Hematopoietic multipotent progenitor cell treated with erythropoietin and hydrocortisone succinate and interleukin-3 and kit ligand, for 15 days (in vitro differentiated cells): ENCODE results near the gene BARX2.
"Not testable (repeated sequence)": the region's sequence is repeated elsewhere in the genome, so short reads cannot be mapped to it uniquely, and the experiment has no call there.

Experiments used
- DNase-seq: peaks from one replicate; pipeline ENCODE4 v3.0.0-alpha.2; 2015; ENCODE audit warnings: low spot score

Gene BARX2

GRCh38 chr11:129375751-129376657, at the start of gene BARX2:
Gene BARX2, plus strand, starts transcription at chr11:129375848. Its CDS starts 188 bp downstream, at chr11:129376036.
- DNase-seq: no peak

- DNase-seq: no peak
Observed at GRCh38 chr11:129326921-129327320, 48.7 kb upstream of the BARX2 start.

- DNase-seq: not testable (repeated sequence)
Observed at GRCh38 chr11:129327708-129328107, 47.9 kb upstream of the BARX2 start.

- DNase-seq: no peak
Observed at GRCh38 chr11:129328756-129329155, 46.9 kb upstream of the BARX2 start.

DNA sequence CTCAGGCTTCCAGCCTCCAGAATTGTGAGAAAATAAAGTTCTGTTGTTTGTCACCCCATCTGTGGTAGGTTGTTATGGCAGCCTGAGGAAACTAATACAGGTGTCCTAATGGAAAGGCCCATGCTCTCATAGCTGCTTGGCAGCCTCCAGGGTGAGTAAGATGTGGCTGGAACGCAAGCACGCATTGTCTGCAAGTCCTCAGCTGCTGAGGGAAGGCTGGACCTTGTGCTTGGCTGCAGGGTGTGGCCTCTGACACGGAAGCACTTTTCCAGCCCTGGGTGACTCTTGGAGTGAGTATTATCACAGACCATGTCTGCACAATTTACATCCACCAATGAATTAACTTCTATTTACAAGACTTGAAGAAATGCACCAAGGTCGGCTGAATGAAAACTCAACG, 44.4 kb upstream of the BARX2 start:
- DNase-seq: no peak

DNA sequence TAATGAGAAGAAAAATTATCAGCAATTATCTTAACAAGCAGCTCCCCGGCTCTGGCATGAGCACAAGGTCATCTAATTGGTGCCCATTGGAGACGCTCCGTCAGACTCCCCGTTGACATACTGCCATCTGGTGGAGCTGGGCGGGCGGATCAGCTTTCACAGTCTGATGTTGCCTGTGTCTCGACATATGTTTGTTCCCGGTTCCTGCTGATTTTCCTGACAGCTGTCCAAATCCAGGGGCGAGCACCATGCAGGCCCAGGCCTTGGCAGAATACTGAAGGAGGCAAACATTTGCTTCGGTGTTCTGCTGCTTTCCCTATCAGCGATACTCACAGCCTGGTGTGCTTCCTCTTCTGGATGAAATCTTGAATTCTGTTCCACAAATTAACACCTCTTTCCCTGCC, 43.8 kb upstream of the BARX2 start:
- DNase-seq: no peak

GRCh38 chr11:129333873-129334272, 41.8 kb upstream of the BARX2 start:
- no peak for DNase-seq

GRCh38 chr11:129344301-129344940, 31.2 kb upstream of the BARX2 start:
- DNase-seq: not testable (repeated sequence)

DNA sequence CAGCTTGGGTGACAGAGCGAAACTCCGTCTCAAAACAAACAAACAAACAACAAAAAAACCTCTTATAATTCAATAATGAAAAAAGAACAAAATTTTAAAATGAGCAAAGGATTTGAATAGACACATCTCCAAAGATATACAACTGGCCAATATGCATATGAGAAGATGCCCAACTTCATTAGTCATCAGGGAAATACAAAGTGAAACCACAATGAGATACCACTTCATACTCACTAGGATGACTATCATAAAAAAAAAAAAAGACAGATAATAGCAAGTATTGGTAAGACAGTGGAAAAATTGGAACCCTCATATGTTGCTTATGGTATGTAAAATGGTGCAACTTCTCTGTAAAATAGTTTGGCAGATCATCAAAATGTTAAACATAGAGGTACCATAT, 28.7 kb upstream of the BARX2 start:
- no peak for DNase-seq

DNA sequence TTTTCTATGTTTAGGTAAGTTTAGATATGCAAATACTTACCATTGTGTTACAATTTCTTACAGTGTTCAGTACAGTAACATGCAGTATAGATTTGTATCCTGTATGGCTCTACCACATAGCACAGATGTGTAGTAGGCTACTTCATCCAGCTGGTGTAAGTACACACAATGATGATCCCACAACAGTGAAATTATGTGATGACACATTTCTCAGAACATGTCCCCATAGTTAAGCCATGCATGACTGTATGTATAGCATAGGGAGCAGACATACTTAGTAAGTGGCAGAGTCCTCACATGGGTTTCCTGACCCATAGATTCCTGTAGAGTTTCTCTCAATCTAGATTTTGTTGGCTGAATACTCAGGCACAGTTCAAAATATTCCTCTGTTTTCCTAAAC, 26.8 kb upstream of the BARX2 start:
- no peak for DNase-seq

DNA sequence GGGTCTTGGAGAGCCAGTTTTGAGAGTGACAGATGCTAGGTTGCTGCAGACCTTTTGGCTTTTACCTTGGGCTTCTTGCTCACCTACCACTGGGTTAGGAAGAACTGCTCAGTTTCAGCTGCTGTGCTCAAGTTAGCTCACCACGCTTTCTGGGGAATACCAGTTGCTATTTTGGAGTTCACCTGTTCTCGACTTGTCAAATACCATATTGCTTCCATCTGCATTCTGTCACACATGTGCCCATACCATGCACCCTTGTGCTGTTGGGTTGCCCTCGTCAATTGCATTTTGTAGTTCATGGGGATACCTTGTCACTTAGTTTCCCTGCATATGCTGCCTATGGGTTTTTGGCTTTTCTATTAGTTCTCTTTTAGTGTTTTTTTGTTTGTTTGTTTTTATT, 23.0 kb upstream of the BARX2 start:
- DNase-seq: no peak

- DNase-seq: no peak
Observed at GRCh38 chr11:129354691-129355090, 21.0 kb upstream of the BARX2 start.

- DNase-seq: no peak
Observed at GRCh38 chr11:129359748-129360147, 15.9 kb upstream of the BARX2 start.

DNA sequence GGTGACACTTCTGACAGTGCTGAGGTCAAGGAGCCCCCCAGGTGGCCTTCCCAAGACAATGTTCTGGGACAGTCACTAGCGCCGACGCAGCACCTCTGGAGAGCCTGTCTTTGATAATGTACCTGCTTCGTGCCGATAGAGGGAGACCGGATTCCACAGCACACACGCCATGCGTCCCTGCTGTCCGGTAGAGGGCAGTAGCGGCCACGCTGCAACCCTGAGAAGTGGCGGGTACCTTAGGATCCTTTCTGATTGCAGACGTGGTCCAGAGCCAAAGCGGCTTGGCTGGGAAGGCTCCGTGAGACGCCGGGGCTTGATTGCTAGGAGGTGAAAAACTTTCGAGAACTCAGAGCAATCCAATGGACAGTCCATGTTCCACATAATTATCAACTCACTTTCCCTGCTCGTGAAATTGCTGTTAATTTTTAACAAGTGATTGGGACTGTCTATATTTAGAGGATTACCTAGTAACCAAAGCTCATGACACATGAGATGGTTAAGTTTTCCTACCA, 11.4 kb upstream of the BARX2 start:
- DNase-seq: peak; percentile 40

- no peak for DNase-seq
Observed at GRCh38 chr11:129365816-129366215, 9.8 kb upstream of the BARX2 start.

- no peak for DNase-seq
Observed at GRCh38 chr11:129366737-129367597, 8.7 kb upstream of the BARX2 start.

DNA sequence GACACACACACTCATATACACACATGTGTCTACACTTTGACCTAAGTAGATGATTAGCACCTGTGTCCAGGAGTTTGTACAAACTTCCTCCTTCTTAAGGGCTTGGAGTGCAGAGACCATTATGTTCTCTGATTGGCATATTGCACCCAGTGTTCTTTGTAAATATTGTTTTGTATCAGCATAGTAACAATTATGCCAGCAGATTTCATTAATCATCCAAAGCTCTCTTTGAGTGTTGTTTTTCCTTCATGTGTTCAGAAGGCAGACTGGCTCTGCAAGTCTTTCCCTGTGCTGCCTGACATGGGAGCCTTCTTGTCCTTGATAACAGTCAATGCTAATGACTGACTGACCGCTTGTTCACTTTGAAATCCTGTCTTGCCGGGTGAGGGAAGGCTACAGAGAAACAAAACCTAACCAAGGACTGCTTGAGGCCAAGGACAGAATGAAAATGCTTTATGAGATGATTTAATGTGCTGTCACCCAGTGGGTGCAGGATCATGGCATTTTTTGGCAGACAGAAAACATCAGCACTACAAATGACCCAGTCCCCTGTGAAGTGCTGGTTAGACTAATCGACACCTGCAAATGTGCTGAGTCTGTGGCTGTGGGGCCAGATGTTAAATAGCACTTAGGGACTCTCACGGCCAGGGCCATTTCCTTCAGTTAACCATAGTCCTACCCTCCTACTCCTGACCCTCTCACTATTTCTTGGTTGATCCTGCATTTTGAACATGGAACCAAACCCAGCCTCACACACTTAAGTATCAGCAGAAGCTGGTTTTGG, 6.6 kb upstream of the BARX2 start:
- DNase-seq: no peak

- DNase-seq: no peak
Observed at GRCh38 chr11:129370715-129371114, 4.9 kb upstream of the BARX2 start.

DNA sequence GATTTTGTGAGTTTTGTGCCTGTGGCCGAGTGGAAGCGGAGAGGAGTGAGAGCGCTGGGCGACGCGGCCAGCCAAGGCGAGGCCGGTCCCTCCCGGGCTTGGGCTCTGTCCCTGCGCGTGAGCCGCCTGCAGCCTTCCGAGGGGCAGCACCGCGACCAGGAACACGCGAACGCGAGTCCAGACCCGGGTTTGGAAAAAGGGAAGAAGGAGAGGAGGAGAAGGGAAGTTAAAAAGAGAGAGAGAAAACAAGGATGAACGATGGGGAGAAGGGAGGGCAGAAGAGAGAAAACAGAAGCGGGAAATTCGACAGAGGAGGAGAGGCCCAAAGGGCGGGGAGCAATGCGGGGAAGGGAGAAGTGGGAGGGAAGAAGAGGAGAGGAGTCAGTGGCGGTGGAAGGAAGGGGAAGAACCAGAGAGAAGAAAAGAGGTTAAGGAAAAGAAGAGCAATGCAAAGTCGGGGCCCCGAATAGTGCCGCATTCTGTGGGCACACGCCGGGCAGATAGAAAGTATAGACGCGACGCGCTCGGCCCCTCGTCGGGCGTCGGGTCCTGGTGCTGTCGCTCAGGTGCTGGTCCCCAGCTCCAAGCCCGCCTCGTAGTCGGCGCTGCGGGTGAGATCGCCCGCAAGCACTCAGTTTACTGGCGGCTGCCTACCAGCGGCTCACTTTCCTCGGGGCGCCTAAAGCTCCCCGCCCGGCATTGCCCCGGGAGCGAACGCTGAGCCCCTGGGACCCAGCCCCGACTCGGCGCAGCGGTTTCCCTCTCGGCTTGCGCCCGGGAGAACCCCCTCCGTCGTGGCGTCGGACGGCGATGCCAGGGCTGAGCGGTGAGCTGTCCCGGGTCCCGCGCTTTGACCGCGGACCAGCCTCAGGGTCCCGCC, 2.8 kb upstream of the BARX2 start:
- DNase-seq: no peak

GRCh38 chr11:129373489-129373953, 2.1 kb upstream of the BARX2 start:
- no peak for DNase-seq
